GM21381 (cell line): ENCODE measurements around the gene TBL1X.

Experiments
- ATAC-seq: cut with Tn5 transposase; IDR thresholded peaks from one replicate; pipeline ENCODE4 v1.9.1; 2021; ENCODE audit warnings: mild to moderate bottlenecking, moderate library complexity; ENCODE audit not compliant: unreplicated experiment

Gene TBL1X

DNA sequence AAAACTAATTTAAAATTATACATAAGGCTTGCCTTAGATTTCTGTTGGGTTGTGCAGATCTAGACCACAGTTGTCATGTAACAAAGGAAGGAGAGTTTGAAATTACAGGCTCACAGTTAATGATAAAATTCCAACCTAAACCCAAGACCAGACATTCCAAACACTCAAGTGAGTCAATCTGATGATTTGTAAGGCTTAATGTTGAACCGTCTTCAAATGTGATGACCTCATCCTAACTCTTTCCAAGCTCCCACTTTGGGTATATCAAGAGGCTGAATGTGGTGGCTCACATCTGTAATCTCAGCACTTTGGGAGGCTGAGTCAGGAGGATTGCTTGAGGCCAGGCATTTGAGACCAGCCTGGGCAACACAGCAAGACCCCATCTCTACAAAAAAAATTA lies 149.2 kb downstream of the TBL1X start:
- ATAC-seq = no peak

GRCh38 chrX:9619133-9619532 lies 154.3 kb downstream of the TBL1X start:
- no peak for ATAC-seq

DNA sequence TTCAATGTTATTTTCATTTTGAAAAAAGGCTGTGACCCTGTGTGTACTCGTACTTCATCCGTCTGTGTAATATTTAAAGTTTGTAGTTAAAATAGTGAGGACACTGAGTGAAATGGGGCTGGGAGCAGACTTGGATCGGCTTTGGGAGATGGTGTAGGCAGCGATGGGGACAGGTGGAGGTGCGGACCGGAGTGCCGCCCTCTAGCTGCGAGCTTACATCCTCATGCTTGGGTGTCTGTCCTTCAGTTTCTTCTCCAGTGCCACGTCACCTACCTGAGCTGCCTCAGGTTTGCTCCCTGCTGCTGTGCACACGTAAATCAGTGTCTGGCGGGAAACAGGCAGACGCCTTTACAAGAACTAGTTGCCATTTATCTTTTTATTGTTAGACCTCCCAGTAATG lies 154.7 kb downstream of the TBL1X start:
- no peak for ATAC-seq

DNA sequence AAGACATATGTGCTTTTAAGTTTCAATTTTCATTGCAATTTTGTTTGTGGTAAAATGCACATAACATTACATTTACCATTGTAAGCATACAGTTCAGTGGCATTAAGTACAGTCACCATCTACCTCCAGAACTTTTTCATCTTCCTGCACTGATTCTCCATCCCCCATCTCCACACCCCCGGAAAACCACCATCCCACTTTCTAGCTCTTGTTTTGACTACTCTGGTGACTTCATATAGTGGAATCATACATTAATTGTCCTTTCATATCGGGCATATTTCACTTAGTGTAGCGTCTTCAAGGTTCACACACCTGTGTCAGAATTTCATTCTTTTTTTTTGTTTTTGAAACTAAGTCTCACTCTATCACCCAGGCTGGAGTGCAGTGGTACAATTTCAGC lies 157.3 kb downstream of the TBL1X start:
- ATAC-seq = no peak

DNA sequence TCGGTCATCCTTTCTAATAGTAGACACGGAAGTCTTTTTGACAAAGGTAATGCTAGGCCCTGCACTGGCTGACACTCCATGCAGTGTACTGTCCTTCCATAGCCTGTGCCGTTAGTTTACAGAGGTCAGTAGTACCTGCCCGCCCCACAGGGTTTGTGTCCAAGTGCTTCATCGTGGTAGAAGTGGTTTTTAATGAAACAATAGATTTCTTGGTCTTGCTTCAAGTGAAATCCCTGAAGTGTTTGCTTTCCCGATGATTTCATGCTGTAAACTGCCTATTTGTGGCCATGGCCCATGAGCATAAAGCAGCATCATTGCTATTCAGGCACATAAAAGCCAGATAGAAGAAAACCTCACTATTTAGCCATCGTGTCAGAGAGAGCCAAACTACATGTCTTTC lies 161.5 kb downstream of the TBL1X start:
- no peak for ATAC-seq

GRCh38 chrX:9627922-9628321 lies 163.1 kb downstream of the TBL1X start:
- no peak for ATAC-seq

DNA sequence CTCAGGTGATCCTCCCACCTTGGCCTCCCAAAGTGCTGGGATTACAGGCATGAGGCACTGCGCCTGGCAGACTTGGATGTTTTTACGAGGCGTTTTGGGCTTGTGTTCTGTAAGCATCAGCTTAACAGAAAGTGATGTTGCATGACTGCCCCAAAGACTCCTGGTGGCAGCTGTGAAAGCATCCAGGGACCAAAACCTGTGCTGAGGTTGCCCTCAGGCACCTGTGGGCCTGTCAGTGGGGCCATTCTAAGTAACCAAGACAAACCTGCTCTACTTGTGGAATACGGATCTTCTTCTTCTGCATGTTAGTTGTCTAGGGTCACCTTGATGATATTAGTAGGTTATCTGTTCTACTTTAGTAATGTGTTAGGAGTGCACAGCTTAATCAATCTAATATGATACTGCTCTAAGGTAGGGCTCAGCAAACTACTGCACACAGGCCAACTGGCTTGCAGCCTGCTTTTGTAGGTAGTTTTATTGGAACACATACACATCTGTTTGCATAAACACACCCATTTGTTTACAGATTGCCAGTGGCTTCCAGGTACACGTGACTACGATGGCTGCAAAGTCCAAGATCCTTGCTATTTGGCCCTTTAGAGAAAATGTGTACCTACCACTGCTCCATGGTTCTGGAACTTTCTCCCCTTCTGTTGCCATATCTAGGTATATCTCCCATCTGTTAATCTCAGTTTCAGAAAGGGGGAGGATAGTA lies 164.1 kb downstream of the TBL1X start:
- ATAC-seq = no peak

- ATAC-seq = no peak
These were observed 169.7 kb downstream of the TBL1X start for GRCh38 chrX:9634551-9634950.

GRCh38 chrX:9635368-9635767 lies 170.5 kb downstream of the TBL1X start:
- ATAC-seq = no peak

DNA sequence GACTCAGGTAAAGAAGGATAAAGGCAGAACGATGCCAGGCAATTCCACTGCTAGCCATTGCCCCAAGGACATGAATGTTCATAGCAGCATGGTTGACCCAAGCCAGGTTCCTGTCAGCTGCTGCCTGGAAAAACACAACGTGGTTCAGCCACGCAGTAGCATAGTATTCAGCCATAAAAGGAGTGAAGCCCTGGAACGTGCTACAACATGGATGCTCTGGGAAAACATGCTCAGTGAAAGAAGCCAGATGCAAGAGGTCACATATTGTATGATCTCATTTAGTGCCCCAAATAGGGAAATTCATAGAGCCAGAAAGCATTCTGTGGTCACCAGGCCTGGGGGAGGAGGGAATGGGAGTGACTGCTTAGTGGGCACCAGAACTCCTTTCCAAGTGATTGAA lies 170.9 kb downstream of the TBL1X start:
- ATAC-seq = no peak

DNA sequence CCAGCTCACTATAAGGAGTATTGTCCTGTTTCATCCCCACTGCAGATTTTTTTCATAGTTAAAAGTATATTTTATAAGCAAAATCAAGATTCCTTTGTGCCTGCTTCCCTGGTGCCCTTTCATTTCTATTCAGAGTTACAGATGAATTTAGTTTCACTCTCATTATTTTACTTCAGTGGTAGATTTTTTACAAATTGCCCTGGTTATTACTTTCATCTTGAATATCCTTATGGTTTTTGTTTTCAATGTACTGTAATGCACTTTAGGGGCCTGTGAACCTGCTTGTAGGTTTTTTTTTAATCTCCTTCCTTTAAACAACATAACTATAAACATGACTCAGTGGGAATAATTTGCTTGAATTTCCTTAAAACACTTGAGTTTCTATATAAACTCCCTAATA lies 174.0 kb downstream of the TBL1X start:
- ATAC-seq = no peak

DNA sequence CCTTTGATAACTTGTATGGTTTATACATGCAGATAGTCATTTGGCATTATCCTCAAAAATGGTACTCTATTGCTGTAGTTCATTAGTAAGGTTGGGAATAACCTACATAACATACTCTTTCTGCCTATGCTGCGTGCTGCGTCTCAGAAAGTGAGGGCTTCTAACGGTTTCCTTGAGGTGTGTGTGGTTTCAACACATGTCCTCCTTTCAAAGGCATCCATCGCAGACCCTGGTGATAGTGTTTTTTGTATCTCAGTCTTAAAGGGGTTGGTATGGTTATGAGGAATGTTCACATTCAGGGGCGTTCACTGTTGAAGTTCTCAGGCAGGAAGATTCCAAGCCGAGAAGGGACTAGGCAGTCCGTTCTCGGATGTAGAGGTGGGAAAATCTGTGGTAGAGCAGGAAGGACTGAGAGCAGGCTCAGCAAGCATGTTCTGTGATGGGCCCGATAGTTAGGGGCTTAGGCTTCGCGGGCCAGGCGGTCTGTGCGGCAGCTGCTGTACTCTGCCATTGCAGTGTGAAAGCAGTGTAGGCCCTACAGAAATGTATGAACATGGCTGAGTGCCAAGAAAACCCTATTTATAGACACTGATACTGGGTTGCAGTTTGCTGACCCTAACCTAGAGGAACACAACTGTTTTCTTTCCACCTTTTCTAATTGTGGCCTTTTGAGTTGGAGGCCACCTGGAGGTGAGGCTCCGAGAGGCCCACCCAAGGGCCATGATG lies 177.6 kb downstream of the TBL1X start:
- no peak for ATAC-seq

GRCh38 chrX:9643807-9644206 lies 178.9 kb downstream of the TBL1X start:
- no peak for ATAC-seq

GRCh38 chrX:9644335-9644734 lies 179.5 kb downstream of the TBL1X start:
- peak; percentile 96 for ATAC-seq

DNA sequence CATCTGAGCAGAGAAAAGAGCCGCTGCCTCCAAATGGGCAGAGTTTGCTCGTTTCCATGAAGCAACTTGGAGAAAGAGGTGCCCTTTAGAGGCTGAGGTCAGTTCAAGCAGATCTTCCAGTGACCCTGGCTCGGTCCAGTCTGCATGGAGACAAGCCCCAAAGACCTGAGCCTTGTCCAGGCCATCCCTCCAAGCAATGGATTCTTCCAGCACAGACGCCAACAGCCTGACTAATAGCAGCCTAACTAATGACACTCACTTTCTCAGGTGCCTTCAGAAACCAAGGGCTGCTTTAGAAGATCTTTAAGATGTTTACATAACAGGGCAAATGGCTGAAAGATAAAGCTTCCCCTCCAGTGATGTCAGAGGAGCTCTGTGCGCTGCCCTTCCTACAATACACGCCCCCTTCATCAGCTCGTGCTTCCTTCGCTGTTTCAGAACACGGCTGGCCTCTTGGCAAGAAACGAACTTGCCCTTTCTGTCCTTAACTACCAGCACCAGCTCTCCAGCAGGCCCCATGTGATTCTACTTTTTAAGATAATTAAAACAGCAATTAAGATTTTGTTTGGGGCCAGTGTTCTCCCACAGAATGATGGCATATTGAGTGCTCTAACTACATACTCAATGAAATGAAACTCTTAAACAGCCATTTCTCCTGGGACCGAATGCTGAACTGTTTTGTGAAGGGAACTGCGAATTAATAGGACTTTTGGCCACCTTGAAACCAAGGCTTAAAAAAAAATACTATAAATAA lies 181.8 kb downstream of the TBL1X start:
- no peak for ATAC-seq

GRCh38 chrX:9647431-9647830 lies 182.6 kb downstream of the TBL1X start:
- no peak for ATAC-seq

- no peak for ATAC-seq
These were observed 185.2 kb downstream of the TBL1X start for GRCh38 chrX:9650091-9650490.

GRCh38 chrX:9651737-9652136 lies 186.9 kb downstream of the TBL1X start:
- ATAC-seq = no peak

DNA sequence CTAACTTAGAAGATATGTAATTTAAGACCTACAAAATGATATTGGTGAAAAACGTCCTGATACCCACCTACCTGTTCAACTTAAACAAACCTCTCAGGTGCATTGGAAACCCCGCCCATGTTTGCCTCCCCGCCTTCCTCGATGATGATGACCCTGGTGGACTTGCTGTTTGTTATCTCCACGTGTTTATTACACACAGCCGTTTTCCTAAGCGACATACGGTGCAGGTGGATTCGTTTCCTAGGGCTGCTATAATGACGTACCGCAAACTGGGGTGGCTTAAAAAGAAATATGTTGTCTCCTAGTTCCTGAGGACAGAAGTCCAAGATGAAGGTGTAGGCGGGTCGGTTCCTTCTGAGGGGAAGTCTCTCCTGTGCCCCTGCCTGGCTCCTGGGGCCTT lies 190.1 kb downstream of the TBL1X start:
- no peak for ATAC-seq

GRCh38 chrX:9656277-9656676 lies 191.4 kb downstream of the TBL1X start:
- ATAC-seq = no peak

DNA sequence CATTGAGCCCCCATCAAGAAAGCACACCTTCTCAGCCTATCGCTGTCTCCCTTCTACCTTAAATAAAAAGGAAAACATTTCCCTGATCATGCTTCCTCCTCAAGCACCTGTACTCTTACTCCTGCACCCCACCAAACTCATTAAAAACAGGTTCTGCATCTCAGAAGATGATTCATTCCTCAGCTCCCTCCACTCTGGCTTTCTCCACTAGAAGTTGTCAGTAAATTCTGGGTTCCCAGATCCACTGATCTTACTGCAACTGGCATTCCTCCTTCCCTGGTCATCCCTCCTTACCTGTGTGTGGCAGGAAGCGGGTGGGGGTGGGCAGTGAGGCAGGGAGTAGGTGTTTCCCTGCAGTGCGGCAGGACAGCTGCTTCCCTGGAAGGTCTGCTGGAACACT lies 192.0 kb downstream of the TBL1X start:
- ATAC-seq = no peak
